ENCODE results near the gene STAG1. TPM values are rescaled to one million over a fixed set of nuclear protein-coding genes. Genes with fewer than 3 reads are reported as not detected.

STAG1 gene
- polyA plus RNA-seq, 3 donors = 7.2 to 10.0 (median 7.5) TPM

DNA sequence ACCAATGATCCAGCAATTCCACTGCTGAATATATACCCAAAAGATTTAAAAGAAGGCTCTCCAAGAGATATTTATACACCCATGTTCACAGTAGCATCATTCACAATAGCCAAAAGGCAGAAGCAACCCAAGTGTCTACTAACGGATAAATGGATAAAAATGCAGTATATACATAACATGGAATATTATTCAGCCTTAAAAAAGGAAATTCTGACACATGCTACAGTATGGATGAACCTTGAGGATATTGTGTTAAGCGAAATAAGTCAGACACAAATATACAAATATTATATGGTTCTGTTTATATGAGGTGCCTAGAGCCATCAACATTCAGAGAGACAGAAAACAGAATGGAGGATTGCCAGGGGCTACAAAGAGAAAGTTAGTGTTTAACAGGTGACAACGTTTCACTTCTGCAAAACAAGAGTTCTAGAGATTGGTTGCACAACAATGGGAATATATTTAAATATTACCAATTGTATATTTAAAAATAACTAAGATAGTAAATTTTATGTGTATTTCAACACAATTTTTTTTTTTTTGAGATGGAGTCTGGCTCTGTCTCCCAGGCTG is 69.4 kb downstream of the STAG1 start:
- H3K9me3 Mint-ChIP-seq = peaks cover 0 to 3% (median 0%) of the 10 kb centered on the region in 7 donors
- H3K36me3 Mint-ChIP-seq = peaks cover under 1 to 5% of the 10 kb centered on the region in 2 donors
- TF ChIP-seq, protein P1, sequence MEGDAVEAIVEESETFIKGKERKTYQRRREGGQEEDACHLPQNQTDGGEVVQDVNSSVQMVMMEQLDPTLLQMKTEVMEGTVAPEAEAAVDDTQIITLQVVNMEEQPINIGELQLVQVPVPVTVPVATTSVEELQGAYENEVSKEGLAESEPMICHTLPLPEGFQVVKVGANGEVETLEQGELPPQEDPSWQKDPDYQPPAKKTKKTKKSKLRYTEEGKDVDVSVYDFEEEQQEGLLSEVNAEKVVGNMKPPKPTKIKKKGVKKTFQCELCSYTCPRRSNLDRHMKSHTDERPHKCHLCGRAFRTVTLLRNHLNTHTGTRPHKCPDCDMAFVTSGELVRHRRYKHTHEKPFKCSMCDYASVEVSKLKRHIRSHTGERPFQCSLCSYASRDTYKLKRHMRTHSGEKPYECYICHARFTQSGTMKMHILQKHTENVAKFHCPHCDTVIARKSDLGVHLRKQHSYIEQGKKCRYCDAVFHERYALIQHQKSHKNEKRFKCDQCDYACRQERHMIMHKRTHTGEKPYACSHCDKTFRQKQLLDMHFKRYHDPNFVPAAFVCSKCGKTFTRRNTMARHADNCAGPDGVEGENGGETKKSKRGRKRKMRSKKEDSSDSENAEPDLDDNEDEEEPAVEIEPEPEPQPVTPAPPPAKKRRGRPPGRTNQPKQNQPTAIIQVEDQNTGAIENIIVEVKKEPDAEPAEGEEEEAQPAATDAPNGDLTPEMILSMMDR (IDR thresholded peaks at IDR 0.05) = no peak
- H3K27ac Mint-ChIP-seq = peak overlapping the region in 1 of 7 donors; percentile 20
- peak in 1 of 3 donors; percentile 27 for DNase-seq
- H3K4me1 ChIP-seq (ENCODE audit: control insufficient read depth in 1 of 2, insufficient read depth in 2 of 2, low read length in 2 of 2) = peaks cover 0 to 4% of the 10 kb centered on the region in 2 donors
- no peaks in the 10 kb centered on the region for H3K27me3 Mint-ChIP-seq (ENCODE audit: low read depth in 3 of 3)
- no peak overlapping the region for H3K4me2 ChIP-seq (replicated peaks; ENCODE audit: extremely low read depth, low read length, poor library complexity, severe bottlenecking)
- no peaks in the 10 kb centered on the region for H3K27me3 ChIP-seq (ENCODE audit: control insufficient read depth in 2 of 2, insufficient read depth in 2 of 2, low read length in 2 of 2)
- intact Hi-C loops (cut with micrococcal nuclease) = no loop called here
- H3K4me3 Mint-ChIP-seq = no peak overlapping the region
- H3K79me2 ChIP-seq (ENCODE audit: insufficient read depth, low read length) = peaks cover 93% of the 10 kb centered on the region
- H3K4me1 Mint-ChIP-seq = peaks cover 10% of the 10 kb centered on the region
- no peak overlapping the region for H3K27ac ChIP-seq (ENCODE audit: low read depth in 1 of 2, low read length in 2 of 2)
- no peak overlapping the region for H3K9ac ChIP-seq (ENCODE audit: insufficient read depth, low read length, poor library complexity, severe bottlenecking)
- H3K9me3 ChIP-seq (replicated peaks in 1 of 2; ENCODE audit: control insufficient read depth in 1 of 2, insufficient read depth in 1 of 2, low read length in 2 of 2) = no peaks in the 10 kb centered on the region
- WGBS (ENCODE audit: insufficient coverage) = no CpG with 5 or more reads among the region's 3 CpGs
- no peaks in the 10 kb centered on the region for H4K20me1 ChIP-seq (ENCODE audit: insufficient read depth, low read length)
- no peak overlapping the region for H2AFZ ChIP-seq (ENCODE audit: insufficient read depth, low read depth, low read length, poor library complexity, severe bottlenecking)
- H3K4me3 ChIP-seq (replicated peaks in 1 of 3; ENCODE audit: low read depth in 2 of 3, low read length in 3 of 3) = no peak overlapping the region
- H3K36me3 ChIP-seq (replicated peaks in 1 of 2; ENCODE audit: control insufficient read depth in 1 of 2, insufficient read depth in 2 of 2, low read length in 2 of 2) = no peaks in the 10 kb centered on the region

- no peak overlapping the region for H3K4me3 Mint-ChIP-seq
- H3K27me3 Mint-ChIP-seq (ENCODE audit: low read depth in 3 of 3) = no peaks in the 10 kb centered on the region
- 100% methylated on average over 4 of the region's 4 CpGs for WGBS (ENCODE audit: insufficient coverage)
- H3K9me3 Mint-ChIP-seq = peaks cover 0 to 2% (median 0%) of the 10 kb centered on the region in 7 donors
- H3K27ac Mint-ChIP-seq = no peak overlapping the region
- Histone ChIP-seq H3K27me3 (ENCODE audit: control insufficient read depth in 2 of 2, insufficient read depth in 2 of 2, low read length in 2 of 2) (no peaks in the 10 kb centered on the region), H3K9ac (ENCODE audit: insufficient read depth, low read length, poor library complexity, severe bottlenecking) (no peak overlapping the region), H2AFZ (ENCODE audit: insufficient read depth, low read depth, low read length, poor library complexity, severe bottlenecking) (no peak overlapping the region), H3K36me3 (replicated peaks in 1 of 2; ENCODE audit: control insufficient read depth in 1 of 2, insufficient read depth in 2 of 2, low read length in 2 of 2) (no peaks in the 10 kb centered on the region), H3K4me1 (ENCODE audit: control insufficient read depth in 1 of 2, insufficient read depth in 2 of 2, low read length in 2 of 2) (peaks cover 12 to 15% of the 10 kb centered on the region in 2 donors), H3K4me2 (replicated peaks; ENCODE audit: extremely low read depth, low read length, poor library complexity, severe bottlenecking) (no peak overlapping the region), H3K9me3 (replicated peaks in 1 of 2; ENCODE audit: control insufficient read depth in 1 of 2, insufficient read depth in 1 of 2, low read length in 2 of 2) (no peaks in the 10 kb centered on the region), H3K79me2 (ENCODE audit: insufficient read depth, low read length) (peaks cover 91% of the 10 kb centered on the region), H4K20me1 (ENCODE audit: insufficient read depth, low read length) (no peaks in the 10 kb centered on the region), H3K27ac (ENCODE audit: low read depth in 1 of 2, low read length in 2 of 2) (no peak overlapping the region), H3K4me3 (replicated peaks in 1 of 3; ENCODE audit: low read depth in 2 of 3, low read length in 3 of 3) (no peak overlapping the region)
- TF ChIP-seq, protein P1 (IDR thresholded peaks at IDR 0.05) = no peak
- no peaks in the 10 kb centered on the region for H3K36me3 Mint-ChIP-seq
- DNase-seq = no peak
- intact Hi-C loops (cut with micrococcal nuclease) = no loop called here
- peaks cover 24% of the 10 kb centered on the region for H3K4me1 Mint-ChIP-seq
Measured at GRCh38 chr3:136678981-136679380, 73.2 kb downstream of the STAG1 start.

Data from CD14-positive monocyte (primary cell).